Activated T-helper 1 cell treated with anti-CD3 and anti-CD28 coated beads, Interleukin-12 subunit alpha, Interleukin-12 subunit beta, Interleukin-2, Interleukin-4 antibody, amounts not matched to agents 30 ng/mL and 10 ng/mL and 1 ng/mL, durations not matched to agents 14 hours and 24 hours and 36 hours (primary cell): ENCODE results near the gene SULT1E1. TPM values are rescaled to one million over a fixed set of nuclear protein-coding genes. Genes with fewer than 3 reads are reported as not detected.
"Not testable (repeated sequence)": the region's sequence is repeated elsewhere in the genome, so short reads cannot be mapped to it uniquely, and the experiment has no call there.

Source experiments
- DNase-seq: peaks from one replicate; pipeline ENCODE4 v3.0.0; 2021; ENCODE audit warnings: low spot score
- H3K27ac Mint-ChIP-seq: one replicate; pipeline ENCODE4 v1.8.0; 2021; ENCODE audit warnings: mild to moderate bottlenecking, mixed read lengths
- H3K27me3 Mint-ChIP-seq: one replicate; pipeline ENCODE4 v1.8.0; 2022; ENCODE audit warnings: mild to moderate bottlenecking, moderate library complexity, mixed read lengths; ENCODE audit not compliant: insufficient read depth
- H3K36me3 Mint-ChIP-seq: one replicate; pipeline ENCODE4 v1.8.0; 2021; ENCODE audit warnings: low read depth, mixed read lengths
- H3K4me1 Mint-ChIP-seq: one replicate; pipeline ENCODE4 v1.8.0; 2021; ENCODE audit warnings: low read depth, mixed read lengths
- H3K4me3 Mint-ChIP-seq: one replicate; pipeline ENCODE4 v1.8.0; 2021; ENCODE audit warnings: mild to moderate bottlenecking, moderate library complexity, mixed read lengths
- H3K9me3 Mint-ChIP-seq: one replicate; pipeline ENCODE4 v1.8.0; 2021; ENCODE audit warnings: mixed read lengths
- intact Hi-C: fragments of 100-400 bp; cut with micrococcal nuclease; formaldehyde crosslinking; loops from one replicate; pipeline ENCODE4 v1.15.1; 2024
- total RNA-seq: library from RNA; stranded (reverse); gene quantifications from 2 replicates; pipeline ENCODE4 v1.2.3, GENCODE V29; 2022

SULT1E1 gene
- total RNA-seq, 1 donor from 2014 or later: not detected

DNA sequence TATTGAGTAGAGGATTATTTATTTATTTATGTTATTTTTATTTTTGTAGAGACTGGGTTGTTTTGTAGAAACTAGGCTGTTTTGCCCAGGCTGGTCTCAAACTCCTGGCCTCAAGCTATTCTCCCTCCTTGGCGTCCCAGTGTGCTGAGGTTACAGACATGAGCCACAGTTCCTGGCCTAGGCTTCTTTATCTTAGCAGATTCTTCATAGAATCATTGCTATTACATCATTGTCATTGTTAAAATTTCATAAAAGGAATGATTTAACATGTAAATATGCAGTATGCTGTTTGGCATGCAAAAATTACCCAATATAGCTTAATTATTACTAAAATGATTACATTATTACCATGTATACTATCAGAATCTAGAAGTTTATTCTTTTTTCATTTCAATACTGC lies 24.2 kb downstream of the SULT1E1 start:
- Mint-ChIP-seq H3K36me3 (no peaks in the 10 kb centered on the region), H3K4me1 (peaks cover 9% of the 10 kb centered on the region), H3K27ac (no peak overlapping the region), H3K9me3 (no peaks in the 10 kb centered on the region), H3K4me3 (no peak overlapping the region), H3K27me3 (no peaks in the 10 kb centered on the region)
- DNase-seq: no peak
- intact Hi-C loops: no loop called here

DNA sequence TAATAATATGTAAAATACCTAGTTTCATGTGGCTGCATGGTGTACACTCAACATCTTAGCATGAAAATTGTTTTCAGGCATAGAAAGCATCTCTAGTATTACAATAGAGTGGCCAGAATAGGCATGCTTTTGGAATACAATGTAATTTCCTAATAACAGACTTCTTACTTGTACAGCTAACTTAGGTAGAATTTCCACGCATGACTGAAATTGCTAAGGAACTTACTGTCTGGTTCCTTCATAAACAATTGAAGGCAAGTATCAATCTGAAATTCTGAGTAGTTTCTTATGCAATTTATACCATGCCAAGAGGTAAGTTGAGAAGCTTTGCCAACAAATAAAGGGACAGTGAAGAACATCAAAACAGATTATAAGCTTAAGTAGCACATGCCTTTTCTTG lies 26.7 kb downstream of the SULT1E1 start:
- H3K36me3 Mint-ChIP-seq: no peaks in the 10 kb centered on the region
- intact Hi-C loops: loop anchor here (2.0 kb wide), 1 partner anchor 18 kb away; no protein-coding TSS in a partner anchor

DNA sequence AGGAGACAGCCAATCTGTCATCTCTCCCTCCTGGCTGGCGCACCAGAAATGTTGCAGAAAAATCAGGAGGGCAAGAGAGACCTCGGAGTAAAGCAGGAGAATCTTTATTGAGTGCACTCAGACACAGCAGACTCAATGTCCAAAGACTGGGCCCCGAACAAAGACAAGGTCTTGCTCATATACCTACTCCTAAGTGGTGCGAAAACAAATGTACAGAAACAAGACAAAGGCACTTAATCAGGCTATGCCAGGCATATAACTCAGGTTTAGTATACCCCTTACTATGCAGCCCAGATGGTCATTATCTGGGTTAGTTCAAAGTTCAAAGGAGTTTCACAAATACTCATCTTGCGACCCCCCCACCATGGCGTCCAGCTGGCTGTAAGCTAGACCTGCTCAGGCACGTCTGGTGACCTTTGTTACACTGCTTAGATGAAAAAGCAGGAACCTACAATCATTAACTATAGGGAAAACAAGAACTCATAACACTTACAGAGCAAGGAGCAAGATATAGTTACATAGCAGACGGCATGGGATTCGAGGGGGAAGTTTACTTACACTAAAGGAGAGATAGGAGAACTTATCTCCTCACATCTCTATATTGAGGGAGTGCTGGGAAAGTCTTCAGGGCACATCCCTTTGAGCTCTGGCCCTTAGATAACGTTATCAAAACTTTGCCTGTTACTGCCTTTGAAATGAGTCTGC lies 27.5 kb downstream of the SULT1E1 start:
- Mint-ChIP-seq H3K4me1 (peaks cover 9% of the 10 kb centered on the region), H3K4me3 (no peak overlapping the region), H3K9me3 (no peaks in the 10 kb centered on the region), H3K27me3 (no peaks in the 10 kb centered on the region), H3K27ac (no peak overlapping the region), H3K36me3 (no peaks in the 10 kb centered on the region)
- no peak for DNase-seq
- intact Hi-C loops: loop anchor here (2.0 kb wide), 1 partner anchor 18 kb away; no protein-coding TSS in a partner anchor

More for the DNA sequence above, 26.7 kb downstream of the SULT1E1 start:
- Mint-ChIP-seq H3K27ac (no peak overlapping the region), H3K4me1 (peaks cover 9% of the 10 kb centered on the region), H3K27me3 (no peaks in the 10 kb centered on the region), H3K9me3 (no peaks in the 10 kb centered on the region), H3K4me3 (no peak overlapping the region)
- DNase-seq: no peak

DNA sequence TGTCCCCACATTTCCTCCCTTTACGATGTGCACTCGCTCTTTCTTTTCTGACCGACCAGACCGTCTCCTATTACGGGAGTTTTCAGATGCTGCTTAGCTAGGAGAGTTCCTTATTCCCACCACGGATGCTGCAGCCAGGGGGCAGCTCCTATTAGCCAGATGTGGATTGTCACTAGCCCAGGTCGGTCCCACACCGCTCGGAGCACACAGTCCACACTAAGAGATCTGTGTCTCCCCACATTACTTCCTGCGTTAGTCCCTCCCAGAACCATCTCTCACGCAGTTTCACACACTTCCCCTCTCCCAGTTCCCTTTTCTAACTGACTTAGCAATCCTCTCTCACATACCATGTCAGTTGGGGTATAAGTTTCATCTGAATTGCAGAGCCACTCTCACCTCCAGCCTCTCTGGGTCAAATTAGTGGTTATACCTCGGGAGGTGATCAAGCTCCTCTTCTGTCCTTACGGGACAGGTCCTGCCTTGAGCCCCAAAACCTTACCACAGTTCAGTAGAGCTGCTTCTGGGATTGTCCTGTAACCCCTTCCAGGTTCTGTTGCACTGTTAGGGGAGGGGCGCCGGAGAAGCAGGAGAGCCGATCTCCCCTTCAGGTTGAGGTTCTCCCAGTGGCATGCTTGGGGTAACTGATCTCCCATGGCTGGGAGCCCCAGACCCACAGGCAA lies 28.2 kb downstream of the SULT1E1 start:
- Mint-ChIP-seq H3K4me1 (peaks cover 9% of the 10 kb centered on the region), H3K27me3 (no peaks in the 10 kb centered on the region), H3K9me3 (no peaks in the 10 kb centered on the region), H3K4me3 (peak overlapping the region; percentile 85), H3K36me3 (no peaks in the 10 kb centered on the region), H3K27ac (peak overlapping the region; percentile 52)
- DNase-seq: no peak
- intact Hi-C loops: loop anchor here (2.0 kb wide), 1 partner anchor 19 kb away; no protein-coding TSS in a partner anchor

DNA sequence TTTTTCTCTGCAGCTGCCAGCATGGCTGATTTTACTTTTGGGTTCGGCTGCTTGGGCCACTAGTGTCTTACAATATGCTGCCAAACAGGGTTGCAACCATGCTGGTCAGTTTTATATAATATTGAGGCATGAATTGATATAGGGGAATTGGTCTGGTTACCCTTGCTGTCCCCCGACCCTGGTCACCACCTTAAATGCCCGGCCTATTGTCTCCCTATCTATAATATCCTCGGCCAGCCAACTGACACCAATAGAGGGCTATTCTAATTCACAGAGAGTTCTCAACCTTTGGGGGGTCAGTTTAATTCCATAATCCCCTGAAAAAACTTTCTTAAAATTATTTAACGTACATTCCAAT lies 28.7 kb downstream of the SULT1E1 start:
- peaks cover 9% of the 10 kb centered on the region for H3K4me1 Mint-ChIP-seq
- no peaks in the 10 kb centered on the region for H3K27me3 Mint-ChIP-seq
- H3K9me3 Mint-ChIP-seq: no peaks in the 10 kb centered on the region
- no peak for DNase-seq
- H3K27ac Mint-ChIP-seq: no peak overlapping the region
- no peaks in the 10 kb centered on the region for H3K36me3 Mint-ChIP-seq
- H3K4me3 Mint-ChIP-seq: peak overlapping the region; percentile 85
- intact Hi-C loops: no loop called here

DNA sequence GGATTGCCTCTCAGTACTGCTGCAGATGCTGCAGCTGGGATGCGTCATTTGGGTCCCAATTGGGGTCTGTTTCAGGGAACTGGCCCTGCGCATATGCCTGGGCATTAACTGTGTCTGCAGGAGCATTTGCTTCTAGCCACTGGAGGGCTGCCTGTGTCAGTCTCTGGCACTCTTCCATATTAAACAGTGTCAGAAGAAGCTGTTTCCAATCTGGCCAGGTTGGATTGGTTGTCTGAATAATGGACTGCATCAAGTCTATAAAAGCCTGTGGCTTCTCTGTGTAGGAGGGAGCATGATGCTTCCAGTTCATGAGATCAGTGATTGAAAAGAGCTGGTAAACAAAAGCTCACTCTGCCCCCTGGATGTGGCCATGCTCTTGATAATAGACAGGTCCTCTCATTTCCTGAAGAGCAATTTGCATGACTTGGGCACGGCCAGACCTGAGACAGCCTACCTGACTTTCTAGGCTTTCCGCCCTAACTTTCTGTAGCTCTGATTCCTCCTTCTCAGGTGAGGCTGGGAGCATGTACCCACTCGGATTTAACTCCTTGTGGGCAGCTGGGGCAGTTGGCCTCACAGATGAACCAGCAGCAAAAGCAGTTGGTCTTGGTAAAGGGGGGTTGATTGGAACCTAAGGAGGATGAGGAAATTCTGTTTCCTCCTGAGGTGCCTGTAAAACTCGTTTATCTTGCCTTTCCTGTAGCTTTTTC lies 29.2 kb downstream of the SULT1E1 start:
- Mint-ChIP-seq H3K36me3 (no peaks in the 10 kb centered on the region), H3K4me1 (peaks cover 9% of the 10 kb centered on the region), H3K27ac (no peak overlapping the region), H3K4me3 (no peak overlapping the region), H3K9me3 (no peaks in the 10 kb centered on the region), H3K27me3 (no peaks in the 10 kb centered on the region)
- intact Hi-C loops: no loop called here
- DNase-seq: no peak

DNA sequence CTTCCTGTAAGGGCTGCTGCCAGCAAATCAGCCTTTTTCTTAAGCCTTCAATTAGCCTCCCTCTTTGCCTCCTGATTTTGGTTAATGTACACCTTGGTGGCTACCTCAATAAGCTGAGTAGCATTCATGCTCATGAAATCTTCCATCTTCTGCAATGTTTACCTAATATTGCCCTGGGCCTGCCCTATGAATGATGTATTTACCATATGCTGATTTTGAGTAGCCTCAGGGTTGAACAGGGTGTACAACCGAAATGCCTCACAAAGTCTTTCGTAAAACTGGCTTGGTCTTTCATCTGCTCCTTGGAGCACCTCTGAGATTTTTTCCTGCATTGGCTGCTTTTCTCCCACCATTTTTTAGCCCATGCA lies 29.8 kb downstream of the SULT1E1 start:
- no peaks in the 10 kb centered on the region for H3K27me3 Mint-ChIP-seq
- no peaks in the 10 kb centered on the region for H3K36me3 Mint-ChIP-seq
- no peak for DNase-seq
- H3K9me3 Mint-ChIP-seq: no peaks in the 10 kb centered on the region
- no peak overlapping the region for H3K27ac Mint-ChIP-seq
- H3K4me3 Mint-ChIP-seq: no peak overlapping the region
- intact Hi-C loops: no loop called here
- H3K4me1 Mint-ChIP-seq: peaks cover 9% of the 10 kb centered on the region

DNA sequence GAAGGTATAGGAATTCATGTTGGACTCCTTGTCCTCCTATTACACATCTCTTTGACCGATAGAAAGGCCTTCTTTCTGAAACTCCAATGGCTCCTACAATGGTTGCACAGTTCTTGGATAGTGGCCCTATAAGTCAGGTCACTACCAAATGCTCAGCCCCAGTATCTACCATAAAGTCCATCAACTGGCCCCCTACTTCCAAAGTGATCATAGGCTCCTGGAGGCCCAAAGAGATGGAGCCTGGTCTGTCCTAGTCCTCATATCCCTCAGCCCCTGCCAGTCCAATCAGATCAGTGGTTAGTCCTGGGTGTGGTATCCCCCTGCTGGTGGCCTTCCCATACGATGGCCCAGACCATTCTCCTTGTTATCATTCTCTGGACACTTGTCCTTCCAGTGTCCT lies 30.3 kb downstream of the SULT1E1 start:
- H3K27me3 Mint-ChIP-seq: no peaks in the 10 kb centered on the region
- no peak for DNase-seq

DNA sequence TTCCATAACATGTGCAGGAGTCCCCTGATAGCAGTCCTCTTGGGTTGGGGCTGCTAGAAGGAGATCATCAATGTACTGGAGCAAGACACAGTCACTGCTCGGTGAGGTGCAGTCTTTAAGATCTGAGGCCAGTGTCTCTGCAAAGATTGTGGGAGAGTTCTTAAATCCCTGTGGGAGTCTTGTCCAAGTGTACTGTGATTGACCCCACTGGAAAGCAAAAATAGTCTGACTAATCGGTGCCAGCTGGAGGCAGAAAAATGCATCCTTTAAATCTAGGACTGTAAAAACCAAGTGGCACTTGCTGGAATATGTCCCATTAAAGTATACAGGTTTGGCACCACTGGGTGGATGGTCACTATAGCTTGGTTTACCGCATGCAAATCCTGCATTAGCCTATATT lies 31.1 kb downstream of the SULT1E1 start:
- H3K27ac Mint-ChIP-seq: no peak overlapping the region
- H3K36me3 Mint-ChIP-seq: no peaks in the 10 kb centered on the region
- intact Hi-C loops: no loop called here
- no peaks in the 10 kb centered on the region for H3K9me3 Mint-ChIP-seq
- no peaks in the 10 kb centered on the region for H3K27me3 Mint-ChIP-seq
- no peak overlapping the region for H3K4me3 Mint-ChIP-seq
- H3K4me1 Mint-ChIP-seq: peaks cover 9% of the 10 kb centered on the region
- DNase-seq: no peak

More for the DNA sequence above, 30.3 kb downstream of the SULT1E1 start:
- intact Hi-C loops: no loop called here
- H3K4me1 Mint-ChIP-seq: peaks cover 9% of the 10 kb centered on the region
- H3K36me3 Mint-ChIP-seq: no peaks in the 10 kb centered on the region
- no peak overlapping the region for H3K27ac Mint-ChIP-seq
- H3K9me3 Mint-ChIP-seq: no peaks in the 10 kb centered on the region
- no peak overlapping the region for H3K4me3 Mint-ChIP-seq

DNA sequence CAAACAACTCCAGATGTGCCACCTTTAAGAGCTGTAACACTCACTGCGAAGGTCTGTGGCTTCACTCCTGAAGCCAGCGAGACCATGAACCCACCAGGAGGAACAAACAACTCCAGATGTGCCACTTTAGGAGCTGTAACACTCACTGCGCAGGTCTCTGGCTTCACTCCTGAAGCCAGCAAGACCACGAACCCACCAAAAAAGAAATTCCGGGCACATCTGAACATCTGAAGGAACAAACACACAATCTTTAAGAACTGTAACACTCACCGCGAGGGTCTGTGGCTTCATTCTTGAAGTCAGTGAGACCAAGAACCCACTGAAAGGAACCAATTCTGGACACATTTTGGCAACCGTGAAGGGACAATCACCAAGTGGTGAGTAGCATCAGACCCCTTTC lies 34.9 kb downstream of the SULT1E1 start:
- H3K27me3 Mint-ChIP-seq: not testable (repeated sequence)

DNA sequence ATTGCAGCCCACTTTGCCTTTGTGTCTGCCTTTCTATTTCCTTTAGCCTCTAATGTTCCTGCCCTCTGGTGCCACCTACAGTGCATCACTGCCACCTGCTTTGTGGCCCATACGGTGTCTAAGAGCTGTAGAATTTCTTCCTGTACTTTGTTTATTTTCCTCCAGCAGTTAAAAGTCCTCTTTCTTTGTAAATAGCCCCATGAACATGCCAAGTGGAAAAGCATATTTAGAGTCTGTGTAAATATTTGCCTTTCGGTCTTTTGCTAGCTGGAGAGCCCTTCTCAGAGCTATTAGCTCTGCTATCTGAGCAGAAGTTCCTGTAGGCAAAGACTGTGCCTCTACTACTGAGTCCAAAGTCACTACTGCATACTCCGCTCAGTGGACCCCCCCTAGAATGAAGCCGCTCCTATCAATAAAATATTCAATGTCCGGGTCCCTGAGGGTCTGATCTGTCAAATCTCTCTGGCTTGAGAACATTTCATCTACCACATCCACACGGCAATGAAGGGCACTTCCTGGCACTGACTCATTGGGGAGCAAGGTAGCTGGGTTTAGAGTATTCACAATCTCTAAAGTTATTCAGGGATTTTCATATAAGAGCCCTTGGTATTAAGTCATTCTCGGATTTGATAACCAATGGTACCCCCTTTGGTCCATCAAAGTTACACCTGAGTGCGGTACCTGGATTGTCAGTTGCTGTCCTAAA lies 36.3 kb downstream of the SULT1E1 start:
- intact Hi-C loops: loop anchor here (1.0 kb wide), 2 partner anchors 58 to 134 kb away; no protein-coding TSS in a partner anchor
- Mint-ChIP-seq H3K27me3 (no peaks in the 10 kb centered on the region), H3K27ac (no peak overlapping the region), H3K9me3 (no peaks in the 10 kb centered on the region), H3K4me3 (no peak overlapping the region), H3K4me1 (peaks cover 5% of the 10 kb centered on the region), H3K36me3 (no peaks in the 10 kb centered on the region)
- DNase-seq: no peak

More for the DNA sequence above, 34.9 kb downstream of the SULT1E1 start:
- H3K9me3 Mint-ChIP-seq, H3K4me1 Mint-ChIP-seq, H3K27ac Mint-ChIP-seq, DNase-seq, H3K4me3 Mint-ChIP-seq, H3K36me3 Mint-ChIP-seq, intact Hi-C loops: not testable (repeated sequence)

DNA sequence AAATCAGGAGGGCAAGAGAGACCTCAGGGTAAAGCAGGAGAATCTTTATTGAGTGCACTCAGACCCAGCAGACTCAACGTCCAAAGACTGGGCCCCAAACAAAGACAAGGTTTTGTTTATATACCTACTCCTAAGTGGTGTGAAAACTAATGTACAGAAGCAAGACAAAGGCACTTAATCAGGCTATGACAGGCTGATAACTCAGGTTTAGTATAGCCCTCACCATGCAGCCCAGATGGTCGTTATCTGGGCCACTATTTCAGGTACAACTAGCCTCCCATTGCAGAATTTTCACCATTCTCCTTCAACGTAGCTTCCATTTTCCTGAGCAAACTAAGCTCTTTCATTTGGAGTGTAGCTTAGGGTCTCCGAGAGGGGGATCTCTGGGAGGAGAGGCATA lies 36.9 kb downstream of the SULT1E1 start:
- Mint-ChIP-seq H3K27ac (no peak overlapping the region), H3K9me3 (no peaks in the 10 kb centered on the region)

More for the DNA sequence above, 36.9 kb downstream of the SULT1E1 start:
- no peak for DNase-seq
- no peaks in the 10 kb centered on the region for H3K36me3 Mint-ChIP-seq
- peaks cover 5% of the 10 kb centered on the region for H3K4me1 Mint-ChIP-seq
- H3K27me3 Mint-ChIP-seq: peaks cover under 1% of the 10 kb centered on the region
- intact Hi-C loops: loop anchor here (1.0 kb wide), 2 partner anchors 58 to 134 kb away; no protein-coding TSS in a partner anchor
- no peak overlapping the region for H3K4me3 Mint-ChIP-seq
